Astrocyte of the cerebellum (primary cell): Measurements from ENCODE around the gene ACMSD.

Source experiments
- DNase-seq: peaks from one replicate; pipeline ENCODE4 v3.0.0-alpha.2; 2011; ENCODE audit warnings: low read depth
- H3K4me3 ChIP-seq: 2 replicates; pipeline ENCODE4 v1.5.1; 2011; ENCODE audit warnings: mild to moderate bottlenecking, low read depth, low read length, moderate library complexity
- in situ Hi-C: cut with HindIII; loops from 2 replicates; pipeline ENCODE4 v1.10.0; 2017; ENCODE audit warnings: low sequenced_read_pairs
- TF ChIP-seq, protein P1 (sequence below): IDR thresholded peaks from 2 replicates; pipeline ENCODE4 v1.5.1; 2012; ENCODE audit warnings: low read length, low read depth, moderate library complexity, mild to moderate bottlenecking; ENCODE audit errors: missing control alignments

Gene ACMSD

DNA sequence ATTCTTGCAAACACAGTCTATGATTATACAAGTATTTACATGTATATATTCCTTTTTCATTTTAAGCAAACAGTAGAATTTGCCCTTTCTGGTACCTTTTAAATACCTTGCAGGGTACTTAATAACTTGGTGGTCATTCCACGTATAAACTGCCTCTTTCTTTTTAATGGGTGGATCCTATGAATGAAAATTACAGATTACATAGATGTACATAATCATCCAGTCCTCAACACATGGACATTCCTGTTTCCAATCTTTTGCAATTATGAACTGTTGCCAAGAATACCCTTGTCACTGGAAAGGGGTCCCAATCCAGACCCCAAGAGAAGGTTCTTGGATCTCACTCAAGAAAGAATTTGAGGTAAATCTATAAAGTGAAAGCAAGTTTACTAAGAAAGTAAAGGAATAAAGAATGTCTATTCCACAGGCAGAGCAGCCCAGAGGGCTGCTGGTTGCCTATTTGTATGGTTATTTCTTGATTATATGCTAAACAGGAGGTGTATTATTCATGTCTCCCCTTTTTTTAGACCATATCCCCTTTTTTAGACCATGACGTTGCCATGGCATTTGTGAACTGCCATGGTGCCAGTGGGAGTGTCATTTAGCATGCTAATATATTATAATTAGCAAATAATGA, 72.5 kb downstream of the ACMSD start:
- no peak overlapping the region for H3K4me3 ChIP-seq
- DNase-seq = no peak
- TF ChIP-seq, protein P1, sequence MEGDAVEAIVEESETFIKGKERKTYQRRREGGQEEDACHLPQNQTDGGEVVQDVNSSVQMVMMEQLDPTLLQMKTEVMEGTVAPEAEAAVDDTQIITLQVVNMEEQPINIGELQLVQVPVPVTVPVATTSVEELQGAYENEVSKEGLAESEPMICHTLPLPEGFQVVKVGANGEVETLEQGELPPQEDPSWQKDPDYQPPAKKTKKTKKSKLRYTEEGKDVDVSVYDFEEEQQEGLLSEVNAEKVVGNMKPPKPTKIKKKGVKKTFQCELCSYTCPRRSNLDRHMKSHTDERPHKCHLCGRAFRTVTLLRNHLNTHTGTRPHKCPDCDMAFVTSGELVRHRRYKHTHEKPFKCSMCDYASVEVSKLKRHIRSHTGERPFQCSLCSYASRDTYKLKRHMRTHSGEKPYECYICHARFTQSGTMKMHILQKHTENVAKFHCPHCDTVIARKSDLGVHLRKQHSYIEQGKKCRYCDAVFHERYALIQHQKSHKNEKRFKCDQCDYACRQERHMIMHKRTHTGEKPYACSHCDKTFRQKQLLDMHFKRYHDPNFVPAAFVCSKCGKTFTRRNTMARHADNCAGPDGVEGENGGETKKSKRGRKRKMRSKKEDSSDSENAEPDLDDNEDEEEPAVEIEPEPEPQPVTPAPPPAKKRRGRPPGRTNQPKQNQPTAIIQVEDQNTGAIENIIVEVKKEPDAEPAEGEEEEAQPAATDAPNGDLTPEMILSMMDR = no peak
- in situ Hi-C loops = loop anchor here (25.0 kb wide), 1 partner anchor 449 kb away; no protein-coding TSS in a partner anchor

DNA sequence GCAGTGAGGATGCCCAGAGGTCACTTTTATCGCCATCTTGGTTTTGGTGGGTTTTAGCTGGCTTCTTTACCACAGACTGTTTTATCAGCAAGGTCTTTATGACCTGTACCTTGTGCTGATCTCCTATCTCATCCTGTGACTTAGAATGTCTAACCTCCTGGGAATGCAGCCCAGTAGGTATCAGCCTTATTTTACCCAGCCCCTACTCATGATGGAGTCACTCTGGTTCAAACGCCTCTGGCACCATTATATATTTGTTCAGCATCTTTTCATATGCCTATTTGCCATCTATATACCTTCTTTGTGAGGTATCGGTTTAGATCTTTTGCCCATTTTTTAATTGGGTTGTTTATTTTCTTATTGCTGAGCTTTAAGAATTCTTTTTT, 73.0 kb downstream of the ACMSD start:
- DNase-seq = no peak
- in situ Hi-C loops = loop anchor here (25.0 kb wide), 1 partner anchor 449 kb away; no protein-coding TSS in a partner anchor
- TF ChIP-seq, protein P1 = no peak
- no peak overlapping the region for H3K4me3 ChIP-seq

DNA sequence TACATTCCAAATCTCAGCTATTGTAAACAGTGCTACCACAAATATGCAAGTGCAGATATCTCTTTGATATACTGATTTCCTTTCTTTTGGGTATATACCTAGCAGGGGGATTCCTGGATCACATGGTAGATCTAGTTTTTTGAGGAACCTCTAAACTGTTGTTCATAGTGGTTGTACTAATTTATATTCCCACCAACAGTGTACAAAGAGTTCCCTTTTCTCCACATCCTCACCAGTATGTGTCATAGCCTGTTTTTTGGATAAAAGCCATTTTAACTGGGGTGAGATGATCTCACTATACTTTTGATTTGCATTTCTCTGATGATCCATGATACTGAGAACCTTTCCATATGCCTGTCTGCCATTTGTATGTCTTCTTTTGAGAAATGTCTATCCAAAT, 73.9 kb downstream of the ACMSD start:
- no peak overlapping the region for H3K4me3 ChIP-seq
- DNase-seq = no peak
- TF ChIP-seq, protein P1 = no peak
- in situ Hi-C loops = loop anchor here (25.0 kb wide), 1 partner anchor 450 kb away; no protein-coding TSS in a partner anchor

DNA sequence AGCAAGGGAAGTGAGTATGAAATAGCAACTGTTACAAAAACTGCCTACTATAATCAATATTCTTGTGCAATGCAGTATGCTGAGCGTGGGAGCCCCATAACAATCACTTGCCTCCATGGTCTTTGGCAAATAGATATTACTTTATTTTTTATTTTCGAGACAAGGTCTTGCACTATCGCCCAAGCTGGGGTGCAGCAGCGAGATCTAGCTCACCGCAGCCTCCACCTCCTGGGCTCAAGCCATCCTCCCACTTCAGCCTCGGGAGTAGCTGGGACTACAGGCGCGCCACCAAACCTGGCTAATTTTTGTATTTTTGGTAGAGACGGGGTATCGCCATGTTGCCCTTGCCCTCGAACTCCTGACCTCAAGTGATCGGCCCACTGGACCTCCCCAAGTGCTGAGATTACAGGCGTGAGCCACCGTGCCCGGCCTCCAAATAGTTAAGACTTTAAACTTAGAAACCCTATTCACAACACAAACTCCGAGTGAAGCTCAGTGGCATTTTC, 79.0 kb downstream of the ACMSD start:
- H3K4me3 ChIP-seq = peak overlapping the region; percentile 99
- no peak for DNase-seq
- in situ Hi-C loops = loop anchor here (25.0 kb wide), 1 partner anchor 455 kb away; no protein-coding TSS in a partner anchor
- TF ChIP-seq, protein P1 = no peak

DNA sequence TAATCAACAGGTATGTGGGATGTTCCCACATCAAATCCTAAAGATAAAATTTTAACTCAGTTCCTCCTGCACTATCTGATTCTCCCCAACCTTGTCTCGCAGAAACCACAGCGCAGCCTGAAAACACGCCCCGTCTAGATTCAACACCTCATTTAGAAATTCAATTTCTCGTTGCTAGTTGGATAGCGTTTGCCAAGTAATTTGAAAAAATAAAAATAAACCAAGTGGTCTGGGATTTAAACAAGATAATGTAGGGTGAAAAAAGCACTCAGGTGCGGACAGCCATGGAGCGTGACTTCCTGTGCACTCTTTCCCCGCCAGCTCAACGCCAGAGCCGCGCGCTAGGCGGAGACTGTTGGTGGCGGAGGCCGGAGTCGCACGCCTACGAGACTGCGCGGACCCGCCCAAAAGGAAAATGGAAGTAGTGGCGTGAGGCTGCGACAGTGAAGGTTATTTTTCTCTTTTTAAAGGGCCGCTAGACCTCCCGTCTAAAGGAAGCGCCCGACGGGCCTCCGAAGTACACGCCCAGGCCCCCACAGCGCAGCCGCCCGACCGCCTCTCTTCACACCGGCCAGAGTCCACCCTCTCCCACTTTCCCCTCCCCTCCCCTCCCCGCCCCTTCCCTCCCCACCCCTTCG, 79.6 kb downstream of the ACMSD start:
- TF ChIP-seq, protein P1 = peak; percentile 35
- no peak for DNase-seq
- H3K4me3 ChIP-seq = peak overlapping the region; percentile 99
- in situ Hi-C loops = loop anchor here (25.0 kb wide), 1 partner anchor 456 kb away; no protein-coding TSS in a partner anchor

DNA sequence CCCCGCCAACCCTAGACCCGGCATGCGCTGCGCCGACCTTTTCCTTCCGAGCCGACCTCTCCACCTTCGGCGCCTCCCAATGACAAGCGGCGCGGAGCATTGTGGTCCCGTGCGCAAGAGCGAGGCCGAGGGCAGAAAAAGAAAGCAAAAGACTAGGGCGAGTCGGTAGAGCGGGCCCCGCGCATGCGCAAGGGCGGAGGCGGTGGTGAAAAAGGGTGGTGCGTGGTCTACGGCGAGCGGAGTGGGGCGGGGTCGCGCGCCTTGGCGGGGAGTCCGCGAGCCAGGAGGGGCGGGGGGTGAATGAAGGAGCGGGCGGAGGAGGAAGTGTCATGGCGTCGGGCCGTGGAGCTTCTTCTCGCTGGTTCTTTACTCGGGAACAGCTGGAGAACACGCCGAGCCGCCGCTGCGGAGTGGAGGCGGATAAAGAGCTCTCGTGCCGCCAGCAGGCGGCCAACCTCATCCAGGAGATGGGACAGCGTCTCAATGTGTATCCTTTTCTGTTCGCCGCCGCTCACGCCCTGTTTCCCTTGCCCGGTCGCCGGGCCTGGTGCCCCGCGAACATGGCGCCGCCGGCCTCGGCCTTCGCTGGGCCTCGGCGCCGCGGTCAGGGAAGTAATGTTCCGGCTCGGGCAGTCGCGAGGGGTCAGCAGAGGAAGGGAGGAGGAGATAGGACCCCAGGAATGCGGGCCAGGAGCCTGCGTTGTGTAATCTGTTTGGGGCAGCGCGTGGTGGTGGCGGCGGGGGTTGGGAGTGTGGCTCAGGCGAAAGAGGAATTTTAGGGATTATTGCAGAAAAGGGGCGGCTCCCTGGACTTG, 80.3 kb downstream of the ACMSD start, which contains the start of gene CCNT2:
Gene CCNT2 (plus strand): TSS at position 297 of the 815 bp plus-strand sequence. CDS start 33 bp downstream, at position 330.
- H3K4me3 ChIP-seq = peak within 1 kb of the TSS; percentile 99
- in situ Hi-C loops = loop anchor here (25.0 kb wide), 1 partner anchor 456 kb away; no protein-coding TSS in a partner anchor
- TF ChIP-seq, protein P1 = no peak
- DNase-seq = peak; percentile 98
